ENCODE data around the gene CACNA1E. TPM values are rescaled to one million over a fixed set of nuclear protein-coding genes. Genes with fewer than 3 reads are reported as not detected.

Gene CACNA1E
- total RNA-seq (1.7 and 1.8 TPM in 2 replicates), polyA plus RNA-seq (0.95 and 1.1 TPM in 2 replicates)

DNA sequence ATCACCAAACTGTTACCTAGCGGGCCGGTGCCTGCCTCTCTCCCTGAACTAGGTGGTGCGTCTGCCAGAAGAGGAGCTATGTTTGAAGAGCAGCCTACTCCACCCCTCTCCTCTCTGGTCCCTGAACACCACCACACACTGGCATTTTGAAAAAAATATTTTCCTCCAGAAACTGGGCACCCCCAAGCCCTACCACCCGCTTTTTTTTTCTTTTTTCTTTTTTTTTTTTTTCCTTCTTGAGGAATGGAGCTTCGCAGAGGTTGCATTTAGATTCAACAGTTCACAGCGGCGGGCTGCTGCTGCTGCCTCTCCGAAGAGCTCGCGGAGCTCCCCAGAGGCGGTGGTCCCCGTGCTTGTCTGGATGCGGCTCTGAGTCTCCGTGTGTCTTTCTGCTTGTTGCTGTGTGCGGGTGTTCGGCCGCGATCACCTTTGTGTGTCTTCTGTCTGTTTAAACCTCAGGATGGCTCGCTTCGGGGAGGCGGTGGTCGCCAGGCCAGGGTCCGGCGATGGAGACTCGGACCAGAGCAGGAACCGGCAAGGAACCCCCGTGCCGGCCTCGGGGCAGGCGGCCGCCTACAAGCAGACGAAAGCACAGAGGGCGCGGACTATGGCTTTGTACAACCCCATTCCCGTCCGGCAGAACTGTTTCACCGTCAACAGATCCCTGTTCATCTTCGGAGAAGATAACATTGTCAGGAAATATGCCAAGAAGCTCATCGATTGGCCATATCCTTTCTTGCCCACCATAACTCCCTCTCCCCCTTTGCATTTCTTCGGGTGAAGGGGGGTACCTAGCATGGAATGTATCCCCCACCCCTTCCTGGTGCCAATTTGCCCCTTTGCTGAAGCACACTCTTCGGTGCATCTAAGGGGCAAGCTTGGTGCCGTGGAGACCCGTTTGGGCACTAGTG lies at the start of gene CACNA1E:
TSS of gene CACNA1E (plus strand) at position 233 of the 911 bp plus-strand sequence. CDS start at position 461, 228 bp downstream.
- H3K36me3 ChIP-seq (replicated peaks; ENCODE audit: insufficient read depth, low read depth) = no peaks in the 10 kb centered on the region
- H3K4me2 ChIP-seq = peak within 1 kb of the TSS; percentile 78
- H2AFZ ChIP-seq = peak within 1 kb of the TSS; percentile 49
- no peaks in the 10 kb centered on the region for H4K20me1 ChIP-seq (ENCODE audit: insufficient read depth, poor library complexity, severe bottlenecking)
- H3K9me2 ChIP-seq (replicated peaks; ENCODE audit: insufficient read depth) = no peaks in the 10 kb centered on the region
- peak; percentile 20 for TF ChIP-seq EZH2phosphoT487 (IDR thresholded peaks at IDR 0.05; ENCODE audit: low read depth, severe bottlenecking, unreplicated experiment)
- TF ChIP-seq CTCF (IDR thresholded peaks at IDR 0.05; ENCODE audit: poor library complexity) = no peak
- peak; percentile 76 for TF ChIP-seq EZH2 (IDR thresholded peaks at IDR 0.05; ENCODE audit: borderline replicate concordance)
- peaks cover 77% of the 10 kb centered on the region for H3K27me3 ChIP-seq
- no peaks in the 10 kb centered on the region for H3K9me3 ChIP-seq (ENCODE audit: low read depth)
- H3K79me2 ChIP-seq = no peaks in the 10 kb centered on the region
- peaks cover 5% of the 10 kb centered on the region for H3K4me1 ChIP-seq (ENCODE audit: insufficient read depth)
- peak within 1 kb of the TSS; percentile 47 for H3K4me3 ChIP-seq
- 20% methylated on average over 43 of the region's 43 CpGs for WGBS (ENCODE audit: low lambda C conversion rate, missing lambda C conversion rate)
- H3K27ac ChIP-seq = no peak within 1 kb of the TSS
- no peak for DNase-seq (ENCODE audit: low spot score)

DNA sequence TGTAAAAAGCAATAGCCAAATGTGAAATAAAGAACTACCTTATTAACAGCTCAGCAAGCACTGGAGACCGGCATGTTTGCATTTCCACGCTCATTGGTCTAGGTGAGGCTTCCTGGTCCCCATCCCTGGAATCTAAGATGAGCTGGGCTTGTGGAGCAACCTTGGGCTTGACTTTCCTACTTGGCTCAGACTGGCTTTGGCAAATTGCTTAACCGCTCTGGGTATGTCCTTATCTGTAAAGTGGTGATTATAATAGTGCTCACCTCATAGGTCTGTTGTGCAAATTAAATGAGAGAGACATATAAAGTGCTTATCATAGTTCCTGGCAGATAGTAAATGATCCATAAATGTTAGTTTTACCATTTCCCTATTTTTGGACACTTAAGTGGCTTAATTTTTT lies 49.4 kb upstream of the CACNA1E start:
- WGBS (ENCODE audit: low lambda C conversion rate, missing lambda C conversion rate) = 84% methylated on average over 3 of the region's 3 CpGs
- H4K20me1 ChIP-seq (ENCODE audit: insufficient read depth, poor library complexity, severe bottlenecking) = no peaks in the 10 kb centered on the region
- H3K4me2 ChIP-seq = no peak overlapping the region
- H3K4me3 ChIP-seq = no peak overlapping the region
- H3K9me3 ChIP-seq (ENCODE audit: low read depth) = no peaks in the 10 kb centered on the region
- no peaks in the 10 kb centered on the region for H3K9me2 ChIP-seq (replicated peaks; ENCODE audit: insufficient read depth)
- no peak for DNase-seq (ENCODE audit: low spot score)
- TF ChIP-seq EZH2 (IDR thresholded peaks at IDR 0.05; ENCODE audit: borderline replicate concordance) (no peak), EZH2phosphoT487 (IDR thresholded peaks at IDR 0.05; ENCODE audit: low read depth, severe bottlenecking, unreplicated experiment) (no peak), CTCF (IDR thresholded peaks at IDR 0.05; ENCODE audit: poor library complexity) (no peak)
- H2AFZ ChIP-seq = no peak overlapping the region
- no peak overlapping the region for H3K27ac ChIP-seq
- no peaks in the 10 kb centered on the region for H3K36me3 ChIP-seq (replicated peaks; ENCODE audit: insufficient read depth, low read depth)
- H3K4me1 ChIP-seq (ENCODE audit: insufficient read depth) = peaks cover 7% of the 10 kb centered on the region
- H3K27me3 ChIP-seq = no peaks in the 10 kb centered on the region
- H3K79me2 ChIP-seq = no peaks in the 10 kb centered on the region

- no peak for TF ChIP-seq CTCF (IDR thresholded peaks at IDR 0.05; ENCODE audit: poor library complexity)
- no peak for TF ChIP-seq EZH2phosphoT487 (IDR thresholded peaks at IDR 0.05; ENCODE audit: low read depth, severe bottlenecking, unreplicated experiment)
- TF ChIP-seq EZH2 (IDR thresholded peaks at IDR 0.05; ENCODE audit: borderline replicate concordance) = no peak
- Histone ChIP-seq H3K9me3 (ENCODE audit: low read depth) (no peaks in the 10 kb centered on the region), H3K4me1 (ENCODE audit: insufficient read depth) (no peaks in the 10 kb centered on the region), H3K4me3 (no peak overlapping the region), H3K4me2 (no peak overlapping the region), H3K9me2 (replicated peaks; ENCODE audit: insufficient read depth) (no peaks in the 10 kb centered on the region), H3K27ac (no peak overlapping the region), H4K20me1 (ENCODE audit: insufficient read depth, poor library complexity, severe bottlenecking) (no peaks in the 10 kb centered on the region), H3K36me3 (replicated peaks; ENCODE audit: insufficient read depth, low read depth) (no peaks in the 10 kb centered on the region), H3K79me2 (no peaks in the 10 kb centered on the region), H2AFZ (no peak overlapping the region), H3K27me3 (no peaks in the 10 kb centered on the region)
- no peak for DNase-seq (ENCODE audit: low spot score)
- 95% methylated on average over 2 of the region's 2 CpGs for WGBS (ENCODE audit: low lambda C conversion rate, missing lambda C conversion rate)
Measured at GRCh38 chr1:181438013-181438412, 45.3 kb upstream of the CACNA1E start.

All from hepatocyte (in vitro differentiated cells).